GM20431 (cell line): ENCODE measurements around the gene SCAMP4.
"Not testable (repeated sequence)": the region's sequence is repeated elsewhere in the genome, so short reads cannot be mapped to it uniquely, and the experiment has no call there.

Experiments used
- in situ Hi-C: fragments of 300-500 bp; cut with MseI, MboI; formaldehyde crosslinking; loops from one replicate; pipeline ENCODE4 v1.15.0; 2020; ENCODE audit warnings: low sequenced_read_pairs; ENCODE audit not compliant: unreplicated experiment

The SCAMP4 gene

DNA sequence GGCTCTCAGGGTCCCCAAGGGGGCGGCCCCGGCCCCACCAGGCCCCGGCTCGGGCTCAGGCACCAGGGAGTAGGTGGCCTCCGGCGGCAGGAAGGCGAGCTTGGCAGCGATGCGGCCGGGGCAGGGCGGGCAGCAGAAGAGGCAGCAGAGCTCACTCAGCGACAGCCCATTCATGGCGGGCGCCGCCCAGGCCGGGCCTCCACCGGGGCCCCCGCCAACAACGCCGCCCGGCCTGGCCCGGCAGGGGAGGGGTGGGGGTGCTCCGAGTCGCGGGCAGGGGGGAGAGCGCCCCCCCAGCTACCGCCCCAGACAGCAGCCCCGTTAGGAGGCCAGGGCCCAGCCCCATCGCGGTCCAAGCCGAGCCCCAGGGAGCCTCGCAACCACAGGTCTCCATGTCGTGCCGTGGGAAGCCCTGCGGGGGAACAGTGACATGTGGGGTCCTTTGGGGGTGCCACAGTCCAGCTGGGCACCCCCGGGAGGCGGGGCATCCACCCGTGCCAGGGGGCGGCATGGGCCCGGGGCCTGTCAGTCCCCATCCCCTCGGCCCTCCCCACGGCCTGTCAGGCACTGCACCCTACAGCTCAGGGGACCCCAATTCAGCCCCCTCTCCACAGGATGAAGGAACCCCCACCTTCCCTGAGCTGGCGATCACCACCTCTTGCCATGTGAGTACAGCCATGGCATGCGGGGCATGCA, 23.7 kb upstream of the SCAMP4 start:
- in situ Hi-C loops = not testable (repeated sequence)

DNA sequence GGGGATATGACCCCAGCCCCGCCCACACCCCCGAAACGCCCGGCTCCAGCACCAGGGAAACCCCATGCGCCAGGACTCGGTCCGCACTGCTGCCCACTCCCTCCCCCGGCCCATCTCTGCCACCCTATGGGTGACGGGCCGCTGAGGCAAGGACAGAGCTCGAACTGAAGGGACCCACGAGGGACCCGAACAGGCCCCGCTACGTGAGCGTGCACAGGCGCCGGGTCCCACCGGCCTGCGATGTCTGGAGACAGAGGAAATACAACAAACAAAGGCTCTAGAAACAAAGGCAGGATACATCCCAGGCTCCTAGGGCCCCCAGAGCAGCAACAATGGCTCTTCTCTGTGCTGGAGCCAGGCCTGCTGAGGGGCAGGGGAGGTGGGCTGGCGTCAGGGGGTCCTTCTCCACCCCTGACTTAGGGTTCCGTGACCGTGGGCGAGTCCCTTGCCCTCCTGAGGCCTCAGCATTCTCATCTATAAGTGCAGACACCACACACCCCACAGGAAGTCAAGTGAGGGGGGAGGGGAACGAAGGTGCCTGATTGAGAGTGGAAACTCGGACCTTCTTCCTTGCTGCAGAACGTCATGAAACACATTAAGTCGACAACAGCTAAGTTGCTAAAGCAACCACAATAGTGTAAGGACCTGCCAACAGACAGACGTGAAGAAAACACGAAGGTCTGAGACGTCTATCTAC, 23.0 kb upstream of the SCAMP4 start:
- in situ Hi-C loops = no loop called here

DNA sequence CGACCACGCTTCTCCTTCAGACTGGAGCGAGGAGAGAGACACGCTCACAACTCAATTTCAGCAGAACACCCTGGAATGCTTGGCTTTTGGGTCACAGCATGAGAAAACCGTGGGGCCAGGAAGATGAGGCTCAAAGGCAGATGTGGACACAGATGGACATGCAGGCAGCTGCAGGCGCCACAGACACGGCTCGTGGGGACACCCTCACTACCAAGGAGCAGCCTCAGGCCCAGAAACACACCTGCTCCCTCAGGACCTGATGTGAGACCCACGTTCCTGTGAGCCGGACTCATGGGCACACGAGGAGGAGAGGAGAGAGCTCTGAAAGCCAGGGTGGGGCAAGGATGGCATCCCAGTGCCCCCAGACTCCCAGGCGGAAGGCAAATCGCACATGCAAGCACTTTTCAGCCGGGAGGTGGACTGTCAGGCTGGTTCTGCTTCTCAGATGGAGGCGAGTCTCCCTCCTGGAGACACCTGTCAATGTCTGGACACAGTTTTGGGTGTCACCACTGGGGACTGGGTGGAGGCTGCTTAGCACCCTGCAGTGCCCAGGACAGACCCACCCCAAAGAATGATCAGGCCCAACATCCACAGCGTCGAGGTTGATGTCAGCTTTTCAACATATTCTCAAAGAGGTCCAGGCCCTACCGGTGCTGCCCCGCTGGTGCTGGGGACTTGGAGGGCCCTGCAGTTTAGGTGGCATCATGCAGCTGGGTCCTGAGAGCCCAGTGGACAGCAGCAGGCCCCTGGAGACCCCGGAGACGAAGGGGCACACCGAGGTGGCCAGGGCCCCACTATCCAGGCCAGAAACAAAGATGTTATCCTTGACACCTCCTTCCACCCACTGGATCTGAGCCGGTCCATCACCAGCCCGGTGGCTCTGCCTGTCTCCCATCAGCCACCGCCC, 22.2 kb upstream of the SCAMP4 start:
- in situ Hi-C loops = no loop called here

DNA sequence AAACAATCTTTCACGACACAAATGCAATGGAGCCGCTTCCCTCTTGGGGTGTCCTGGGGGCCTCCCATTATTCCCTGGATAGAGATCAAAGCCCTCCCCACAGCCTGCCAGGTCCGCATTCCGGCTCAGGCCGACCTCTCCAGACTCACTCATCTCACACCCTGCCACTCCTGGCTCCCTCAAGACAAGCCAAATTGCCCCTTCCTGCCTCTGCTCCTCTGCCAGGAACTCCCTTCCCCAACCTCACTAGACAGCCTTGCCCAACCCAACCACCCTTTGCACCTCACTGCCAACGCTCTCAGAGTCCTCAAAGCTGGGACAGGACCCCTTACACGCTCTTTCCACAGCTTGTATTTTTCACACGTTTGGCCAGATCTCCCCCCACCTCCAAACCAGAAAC, 21.4 kb upstream of the SCAMP4 start:
- in situ Hi-C loops = no loop called here

DNA sequence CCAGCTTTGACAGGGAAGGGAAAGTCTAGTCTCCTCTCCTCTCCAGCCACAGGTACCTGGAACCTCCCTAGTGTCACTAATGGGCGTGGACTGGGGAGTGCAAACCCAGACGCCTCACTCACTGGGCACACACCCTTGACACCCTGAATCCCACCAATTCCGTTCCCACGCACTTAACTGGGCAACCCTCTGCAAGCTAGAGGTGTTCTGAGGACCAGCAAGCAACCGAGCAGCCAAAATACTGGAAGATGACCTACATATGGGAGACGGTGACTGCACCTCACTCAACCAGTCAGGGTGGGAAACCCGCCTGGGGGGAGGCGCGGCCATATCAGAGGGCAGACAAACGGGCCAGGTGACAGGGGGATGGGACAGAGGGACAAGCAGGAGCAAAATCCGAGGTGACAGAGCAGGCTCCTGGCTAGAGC, 20.9 kb upstream of the SCAMP4 start:
- in situ Hi-C loops = no loop called here

DNA sequence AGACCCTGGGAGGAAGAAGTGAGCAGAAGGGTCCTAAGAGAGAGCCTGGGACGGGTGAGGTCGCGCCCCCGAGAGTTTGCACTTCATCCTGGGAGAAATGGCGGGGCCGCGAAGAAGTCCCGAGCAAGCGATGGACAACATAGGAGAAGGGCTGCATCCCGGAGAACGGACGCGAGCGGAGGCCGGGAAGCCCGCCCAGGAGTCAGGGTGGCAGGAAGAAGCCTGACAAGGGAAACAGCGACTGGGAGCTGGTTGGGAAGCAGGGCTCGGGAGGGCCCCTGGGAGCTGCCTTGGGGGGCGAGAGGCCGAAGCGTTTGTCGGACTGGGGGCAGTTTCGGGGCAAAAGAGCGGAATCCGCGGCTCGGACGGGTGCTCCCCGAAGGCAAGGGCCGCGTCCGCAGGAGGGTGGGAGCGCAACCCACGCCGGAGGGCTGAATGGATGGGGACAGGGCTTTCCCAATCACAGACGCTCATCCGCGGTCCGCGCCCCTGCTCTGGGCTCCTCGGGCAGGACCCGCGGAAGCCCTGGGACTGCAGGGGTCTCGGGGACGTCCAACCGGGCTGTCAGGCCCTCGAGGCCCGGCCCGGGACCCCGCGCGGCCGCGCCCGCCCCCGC, 20.4 kb upstream of the SCAMP4 start:
- in situ Hi-C loops = no loop called here

DNA sequence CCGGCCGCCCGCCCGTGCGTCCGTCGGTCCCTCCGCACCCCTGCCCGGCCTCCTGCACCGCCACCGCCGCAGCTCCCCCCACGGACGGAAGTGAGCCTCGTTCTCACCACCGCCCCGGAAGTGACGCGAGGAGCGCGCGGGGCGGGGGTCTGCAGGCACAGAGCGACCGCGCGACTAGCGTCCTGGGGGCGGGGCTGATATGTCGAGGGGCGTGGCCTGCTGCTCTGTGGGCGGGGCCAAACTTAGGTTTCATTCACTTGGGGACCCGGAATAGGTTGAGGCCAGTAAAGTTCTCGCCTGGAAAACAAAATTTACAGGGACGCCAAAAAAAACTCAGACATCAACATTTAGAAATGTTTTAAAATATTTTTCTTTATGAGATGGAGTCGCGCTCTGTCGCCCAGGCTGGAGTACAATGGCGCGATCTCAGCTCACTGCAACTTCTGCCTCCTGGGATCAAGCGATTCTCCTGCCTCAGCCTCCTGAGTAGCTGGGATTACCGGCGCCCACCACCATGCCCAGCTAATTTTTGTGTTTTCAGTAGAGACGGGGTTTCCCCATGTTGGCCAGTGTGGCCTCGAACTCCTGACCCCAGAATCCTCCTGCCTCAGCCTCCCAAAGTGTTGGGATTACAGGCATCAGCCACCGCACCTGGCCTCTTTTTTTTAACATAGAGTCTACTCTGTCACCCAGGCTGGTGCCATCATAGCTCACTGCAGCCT, 19.6 kb upstream of the SCAMP4 start, which contains the start of gene ABHD17A:
Gene ABHD17A (minus strand): TSS at position 99 of the 722 bp plus-strand sequence. CDS start 3,930 bp downstream, outside the sequence.
- in situ Hi-C loops = not testable (repeated sequence)

DNA sequence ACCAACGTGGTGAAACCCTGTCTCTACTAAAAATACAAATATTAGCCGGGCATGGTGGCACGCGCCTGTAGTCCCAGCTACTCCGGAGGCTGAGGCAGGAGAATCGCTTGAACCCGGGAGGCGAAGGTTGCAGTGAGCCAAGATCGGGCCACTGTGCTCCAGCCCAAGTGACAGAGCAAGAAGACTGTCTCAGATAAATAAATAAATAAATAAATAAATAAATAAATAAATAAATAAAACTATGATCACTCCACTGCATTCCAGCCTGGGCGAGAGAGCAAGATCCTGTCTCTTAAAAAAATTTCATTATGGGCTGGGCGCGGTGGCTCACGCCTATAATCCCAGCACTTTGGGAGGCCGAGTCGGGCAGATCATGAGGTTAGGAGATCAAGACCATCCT, 18.8 kb upstream of the SCAMP4 start:
- in situ Hi-C loops = not testable (repeated sequence)

DNA sequence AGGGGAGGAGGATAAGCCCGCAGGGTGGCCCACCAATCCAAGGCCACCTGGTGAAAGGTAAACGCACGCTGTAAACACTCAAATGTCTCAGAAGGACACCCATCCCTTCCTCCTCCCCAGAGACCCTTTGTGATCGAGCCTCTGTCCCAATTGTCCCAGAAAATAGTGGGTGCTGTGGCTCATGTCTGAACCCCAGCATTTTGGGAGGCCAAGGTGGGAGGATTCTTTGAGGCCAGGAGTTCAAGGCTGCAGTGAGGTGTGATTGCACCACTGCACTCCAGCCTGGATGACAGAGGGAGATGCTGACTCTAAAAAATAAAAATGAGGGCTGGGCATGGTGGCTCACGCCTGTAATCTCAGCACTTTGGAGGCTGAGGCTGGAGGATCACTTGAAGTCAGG, 16.8 kb upstream of the SCAMP4 start:
- in situ Hi-C loops = no loop called here

DNA sequence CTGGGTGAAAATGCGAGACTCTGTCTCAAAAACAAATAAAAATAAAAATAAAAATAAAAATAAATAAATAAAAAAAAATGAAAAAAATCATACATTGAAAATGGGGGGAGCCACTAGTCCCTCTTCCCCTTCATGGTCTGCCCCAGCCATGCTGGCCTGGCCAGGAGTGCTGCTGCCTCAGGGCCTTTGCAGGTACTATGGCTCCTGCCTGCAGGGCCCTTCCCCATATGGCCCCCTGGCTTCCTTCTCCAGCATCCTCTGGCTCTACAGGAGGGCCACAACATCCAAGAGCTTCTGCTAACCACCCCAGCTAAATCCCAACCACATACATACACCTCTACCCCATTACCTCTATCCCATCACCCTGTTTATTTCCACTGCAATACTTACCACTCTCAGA, 15.3 kb upstream of the SCAMP4 start:
- in situ Hi-C loops = no loop called here

DNA sequence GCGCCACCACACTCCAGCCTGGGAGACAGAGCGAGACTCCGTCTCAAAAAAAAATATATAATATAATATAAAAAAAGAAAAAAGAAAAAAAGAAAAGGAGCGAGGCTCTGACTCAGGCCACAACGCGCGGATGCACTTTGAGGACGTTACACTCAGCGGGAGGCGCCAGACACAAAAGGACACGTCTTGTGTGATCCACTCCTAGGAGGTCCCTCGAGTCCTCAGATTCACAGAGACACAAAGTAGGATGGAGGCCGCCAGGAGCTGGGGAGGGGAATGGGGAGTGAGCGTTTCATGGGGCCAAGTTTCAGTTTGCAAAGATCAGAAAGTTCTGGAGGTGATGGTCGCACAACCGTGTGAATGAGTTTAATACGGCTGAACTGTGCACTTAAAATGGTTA, 11.4 kb upstream of the SCAMP4 start:
- in situ Hi-C loops = no loop called here

DNA sequence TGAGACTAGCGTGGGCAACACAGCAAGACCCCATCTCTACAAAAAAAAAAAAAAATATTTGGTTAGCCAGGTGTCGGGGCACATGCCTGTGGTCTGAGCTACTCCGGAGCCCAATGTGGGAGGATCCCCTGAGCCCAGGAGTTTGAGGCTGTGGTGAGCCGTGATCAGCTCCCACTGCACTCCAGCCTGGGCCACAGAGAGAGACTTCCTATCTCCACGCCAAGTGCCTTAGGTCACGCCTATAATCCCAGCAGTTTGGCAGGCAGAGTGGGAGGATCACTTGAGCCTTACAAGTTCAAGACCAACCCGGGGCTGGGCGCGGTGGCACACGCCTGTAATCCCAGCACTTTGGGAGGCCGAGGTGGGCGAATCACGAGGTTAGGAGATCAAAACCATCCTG, 8.7 kb upstream of the SCAMP4 start:
- in situ Hi-C loops = no loop called here

DNA sequence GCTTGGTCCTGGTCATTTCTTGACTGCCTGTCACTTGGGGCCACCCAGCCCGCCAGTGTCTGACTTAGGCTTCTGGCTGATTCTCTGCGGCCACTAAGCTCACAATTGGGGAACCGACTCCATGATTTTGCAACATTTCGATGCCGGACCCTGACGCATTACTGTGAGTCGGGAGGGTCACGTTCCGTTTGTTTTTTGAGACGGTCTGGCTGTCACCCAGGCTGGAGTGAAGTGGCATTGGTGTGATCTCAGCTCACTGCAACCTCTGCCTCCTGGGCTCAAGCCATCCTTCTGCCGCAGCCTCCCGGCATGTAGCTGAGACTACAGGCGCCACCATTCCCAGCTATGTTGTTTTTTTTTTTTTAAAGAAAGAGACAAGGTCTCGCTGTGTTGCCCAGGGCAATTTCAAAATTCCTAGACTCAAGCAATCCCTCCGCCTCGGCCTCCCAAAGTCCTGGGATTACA, 3.2 kb upstream of the SCAMP4 start:
- in situ Hi-C loops = no loop called here

DNA sequence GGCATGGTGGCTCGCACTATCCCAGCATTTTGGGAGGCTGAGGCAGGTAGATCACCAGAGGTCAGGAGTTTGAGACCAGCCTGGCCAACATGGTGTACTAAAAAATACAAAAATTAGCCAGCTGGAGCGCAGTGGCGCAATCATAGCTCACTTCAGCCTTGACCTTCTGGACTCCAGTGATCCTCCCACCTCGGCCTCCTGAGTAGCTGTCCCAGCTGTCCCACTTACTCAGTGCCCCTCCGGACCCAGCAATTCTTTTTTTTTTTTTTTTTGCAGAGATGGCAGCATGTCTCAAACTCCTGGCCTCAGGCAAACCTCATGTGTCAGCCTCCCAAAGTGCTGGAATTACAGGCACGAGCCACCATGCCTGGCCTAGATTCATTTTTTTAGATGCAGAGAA, 2.3 kb upstream of the SCAMP4 start:
- in situ Hi-C loops = no loop called here

DNA sequence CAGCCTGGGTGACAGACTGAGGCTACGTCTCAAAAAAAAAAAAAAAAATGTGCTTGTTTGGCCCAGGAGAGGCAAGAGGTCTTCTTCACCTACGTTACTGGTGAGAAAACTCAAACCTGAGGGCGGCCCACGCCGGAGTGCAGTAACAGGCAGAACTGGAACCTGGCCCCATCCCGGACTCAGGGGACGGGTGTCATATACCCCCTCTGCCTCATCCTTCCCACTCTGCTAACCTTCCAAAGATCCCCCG, 414 bp upstream of the SCAMP4 start:
- in situ Hi-C loops = no loop called here

DNA sequence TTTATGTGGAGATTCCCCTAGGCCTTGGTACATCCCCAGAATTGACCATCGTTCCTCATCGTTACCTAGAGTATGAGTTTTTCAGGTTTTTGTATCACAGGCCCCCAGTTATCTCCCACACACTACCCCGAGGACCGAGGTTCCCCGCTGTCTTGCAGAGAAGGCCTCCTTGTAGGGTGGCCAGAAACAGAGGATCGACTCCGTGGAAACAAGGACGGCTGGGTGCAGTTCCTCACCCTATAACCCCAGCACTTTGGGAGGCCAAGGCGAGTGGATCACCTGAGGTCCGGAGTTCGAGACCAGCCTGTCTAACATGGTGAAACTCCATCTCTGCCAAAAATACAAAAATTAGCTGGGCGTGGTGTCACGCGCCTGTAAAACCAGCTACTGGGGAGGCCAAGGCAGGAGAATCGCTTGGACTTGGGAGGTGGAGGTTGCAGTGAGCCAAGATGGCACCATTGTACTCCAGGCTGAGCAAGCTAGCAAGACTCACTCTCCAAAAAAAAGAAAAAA, 720 bp downstream of the SCAMP4 start:
- in situ Hi-C loops = no loop called here

DNA sequence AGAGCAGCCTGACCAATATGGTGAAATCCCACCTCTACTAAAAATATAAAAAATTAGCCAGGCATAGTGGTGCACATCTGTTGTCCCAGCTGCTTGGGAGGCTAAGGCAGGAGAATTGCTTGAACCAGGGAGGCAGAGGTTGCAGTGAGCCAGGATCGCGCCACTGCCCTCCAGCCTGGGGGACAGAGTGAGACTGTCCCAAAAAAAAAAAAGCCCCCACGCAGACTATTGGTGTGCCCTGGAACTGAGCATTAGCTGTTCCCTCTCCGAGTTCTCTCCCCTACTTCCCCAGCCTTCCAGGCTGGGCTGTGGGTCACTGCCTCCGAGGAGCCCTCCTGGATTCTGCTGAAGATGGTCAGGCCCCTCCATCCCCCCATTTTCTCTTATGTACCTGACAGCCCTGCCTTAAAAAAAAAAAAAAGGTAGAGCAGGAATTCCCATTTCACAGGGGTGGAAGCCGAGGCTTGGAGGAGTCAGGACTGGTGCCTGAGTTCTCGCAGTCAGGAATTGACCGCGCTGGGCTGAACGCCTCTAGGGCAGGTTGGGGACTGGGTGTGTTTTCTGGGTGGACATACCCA, 1.9 kb downstream of the SCAMP4 start:
- in situ Hi-C loops = no loop called here

DNA sequence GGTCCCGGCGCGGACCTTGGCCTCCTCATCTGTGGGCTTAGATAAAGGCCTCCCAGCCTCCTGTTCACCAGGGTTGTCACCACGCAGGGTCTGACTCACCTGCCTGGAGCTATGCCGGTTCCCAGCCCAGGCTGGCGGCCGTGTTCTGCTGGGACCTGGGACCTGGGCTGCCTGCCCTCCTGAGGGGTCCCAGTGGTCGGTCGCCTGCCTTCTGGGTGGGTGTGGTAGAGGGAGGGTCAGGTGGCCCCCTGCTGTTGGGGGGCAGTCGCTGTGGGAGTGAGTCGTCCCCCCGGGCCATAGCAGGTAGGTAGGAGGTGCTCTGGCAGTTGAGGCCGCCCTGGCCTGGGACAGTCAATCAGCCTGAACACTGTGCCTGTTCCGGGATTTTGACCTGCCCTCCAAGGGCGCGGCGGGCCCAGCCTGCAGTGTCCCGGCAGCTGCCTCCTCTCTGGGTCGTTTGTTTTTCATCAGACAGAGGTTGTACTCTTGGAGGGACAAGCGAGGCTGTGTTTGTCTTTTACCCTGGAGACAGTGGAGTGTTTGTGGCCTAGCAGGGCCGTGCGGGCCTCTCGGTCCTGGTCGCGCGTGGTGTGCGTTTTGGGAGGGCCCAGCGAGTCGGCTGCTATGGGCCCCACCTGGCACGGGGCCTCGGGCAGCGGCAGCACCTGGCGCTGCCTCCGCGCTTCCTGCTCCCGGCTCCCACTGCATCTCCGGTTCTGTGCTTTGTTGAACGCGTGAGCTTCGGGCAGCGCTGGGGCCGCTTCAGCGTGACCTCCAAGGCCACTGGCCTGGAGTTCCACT, 2.6 kb downstream of the SCAMP4 start:
- in situ Hi-C loops = no loop called here

DNA sequence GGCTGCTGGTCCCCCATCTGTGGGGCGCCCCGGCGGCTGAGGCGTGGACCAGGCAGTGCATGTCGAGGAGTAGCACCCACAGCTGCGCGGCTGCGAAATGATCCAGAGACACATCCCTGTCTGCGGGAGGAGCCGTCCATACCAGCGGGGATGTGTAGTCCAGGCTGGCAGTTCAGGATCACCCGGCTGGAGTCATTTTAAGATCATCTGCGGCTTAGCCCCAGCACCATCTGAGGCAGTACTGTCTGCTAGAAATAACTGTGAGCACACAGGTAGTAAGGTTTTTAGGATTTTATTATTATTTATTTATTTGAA, 3.1 kb downstream of the SCAMP4 start:
- in situ Hi-C loops = no loop called here
